ENCODE results near the gene CREB3L2.
"Not testable (repeated sequence)": the region's sequence is repeated elsewhere in the genome, so short reads cannot be mapped to it uniquely, and the experiment has no call there.

The CREB3L2 gene

DNA sequence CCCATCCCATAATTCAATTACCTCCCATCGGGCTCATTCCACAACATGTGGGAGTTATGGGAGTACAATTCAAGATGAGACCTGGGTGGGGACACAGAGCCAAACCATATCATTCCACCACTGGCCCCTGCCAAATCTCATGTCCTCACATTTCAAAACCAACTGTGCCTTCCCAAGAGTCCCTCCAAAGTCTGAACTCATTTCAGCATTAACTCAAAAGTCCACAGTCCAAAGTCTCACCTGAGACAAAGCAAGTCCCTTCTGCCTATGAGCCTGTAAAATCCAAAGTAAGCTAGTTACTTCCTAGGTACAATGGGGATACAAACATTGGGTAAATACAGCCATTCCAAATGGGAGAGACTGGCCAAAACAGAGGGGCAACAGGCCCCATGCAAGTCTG is 170.3 kb downstream of the CREB3L2 start:
- not testable (repeated sequence) for DNase-seq

- no peak for DNase-seq
Measured at GRCh38 chr7:137829337-137829992, 172.4 kb downstream of the CREB3L2 start.

- no peak for DNase-seq
Measured at GRCh38 chr7:137828456-137828855, 173.4 kb downstream of the CREB3L2 start.

- DNase-seq, result no peak
Measured at GRCh38 chr7:137825489-137825888, 176.4 kb downstream of the CREB3L2 start.

Measured in NCI-H526 treated with DMSO at 0.1 percent for 48 hours (cell line).